ENCODE data around the gene NR2F1.

DNA sequence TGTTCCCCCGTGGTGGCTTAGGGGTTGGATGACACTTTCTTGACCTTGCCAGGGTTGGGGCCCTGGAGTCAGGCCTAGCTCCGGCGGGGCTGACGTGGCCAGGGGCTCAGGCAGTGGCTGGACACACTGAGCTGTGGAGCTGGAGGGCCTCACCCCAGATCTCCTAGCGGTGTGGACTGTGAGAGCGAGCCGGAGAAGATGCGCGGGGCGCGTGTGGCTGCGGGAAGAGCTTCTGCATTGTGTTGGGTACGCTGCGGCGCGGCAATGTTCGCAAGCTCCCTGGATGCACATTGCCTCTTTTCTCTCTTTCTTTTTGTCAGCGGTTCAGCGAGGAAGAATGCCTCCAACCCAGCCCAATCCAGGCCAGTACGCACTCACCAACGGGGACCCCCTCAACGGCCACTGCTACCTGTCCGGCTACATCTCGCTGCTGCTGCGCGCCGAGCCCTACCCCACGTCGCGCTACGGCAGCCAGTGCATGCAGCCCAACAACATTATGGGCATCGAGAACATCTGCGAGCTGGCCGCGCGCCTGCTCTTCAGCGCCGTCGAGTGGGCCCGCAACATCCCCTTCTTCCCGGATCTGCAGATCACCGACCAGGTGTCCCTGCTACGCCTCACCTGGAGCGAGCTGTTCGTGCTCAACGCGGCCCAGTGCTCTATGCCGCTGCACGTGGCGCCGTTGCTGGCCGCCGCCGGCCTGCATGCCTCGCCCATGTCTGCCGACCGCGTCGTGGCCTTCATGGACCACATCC is 4.8 kb downstream of the NR2F1 start:
- no peak for TF ChIP-seq POLR2A (IDR thresholded peaks at IDR 0.05)
- TF ChIP-seq, protein P1, sequence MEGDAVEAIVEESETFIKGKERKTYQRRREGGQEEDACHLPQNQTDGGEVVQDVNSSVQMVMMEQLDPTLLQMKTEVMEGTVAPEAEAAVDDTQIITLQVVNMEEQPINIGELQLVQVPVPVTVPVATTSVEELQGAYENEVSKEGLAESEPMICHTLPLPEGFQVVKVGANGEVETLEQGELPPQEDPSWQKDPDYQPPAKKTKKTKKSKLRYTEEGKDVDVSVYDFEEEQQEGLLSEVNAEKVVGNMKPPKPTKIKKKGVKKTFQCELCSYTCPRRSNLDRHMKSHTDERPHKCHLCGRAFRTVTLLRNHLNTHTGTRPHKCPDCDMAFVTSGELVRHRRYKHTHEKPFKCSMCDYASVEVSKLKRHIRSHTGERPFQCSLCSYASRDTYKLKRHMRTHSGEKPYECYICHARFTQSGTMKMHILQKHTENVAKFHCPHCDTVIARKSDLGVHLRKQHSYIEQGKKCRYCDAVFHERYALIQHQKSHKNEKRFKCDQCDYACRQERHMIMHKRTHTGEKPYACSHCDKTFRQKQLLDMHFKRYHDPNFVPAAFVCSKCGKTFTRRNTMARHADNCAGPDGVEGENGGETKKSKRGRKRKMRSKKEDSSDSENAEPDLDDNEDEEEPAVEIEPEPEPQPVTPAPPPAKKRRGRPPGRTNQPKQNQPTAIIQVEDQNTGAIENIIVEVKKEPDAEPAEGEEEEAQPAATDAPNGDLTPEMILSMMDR (IDR thresholded peaks at IDR 0.05): no peak

Data from thyroid gland (tissue), 4 donors.